ENCODE results near the gene PTTG2. TPM values are rescaled to one million over a fixed set of nuclear protein-coding genes. Genes with fewer than 3 reads are reported as not detected.

PTTG2 gene
- polyA plus RNA-seq, 1 of the 3 experiments (the other 2 are of a cell fraction) = not detected

DNA sequence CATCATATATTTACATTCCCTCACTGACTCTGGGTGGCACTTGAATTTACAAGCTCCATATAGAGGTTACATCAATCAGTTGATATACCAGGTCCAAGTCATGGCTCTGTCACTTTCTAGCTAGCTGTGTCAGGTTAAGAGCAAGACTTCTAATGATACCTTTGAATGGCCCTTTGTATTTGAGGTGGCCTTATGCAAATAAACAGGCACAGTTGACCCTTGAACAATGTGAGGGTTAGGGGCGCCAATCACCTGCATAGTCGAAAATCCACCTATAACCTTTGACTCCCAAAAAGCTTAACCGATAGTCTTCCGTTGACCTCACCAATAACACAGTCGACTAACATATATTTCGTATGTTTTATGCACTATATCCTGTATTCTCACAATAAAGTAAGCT lies 1.3 kb upstream of the PTTG2 start:
- no peaks in the 10 kb centered on the region for H3K4me1 ChIP-seq (ENCODE audit: control insufficient read depth in 1 of 2, insufficient read depth in 2 of 2, low read depth in 1 of 2, low read length in 1 of 2)
- H3K9me2 ChIP-seq = no peaks in the 10 kb centered on the region
- H3K9ac ChIP-seq = no peak overlapping the region
- no peaks in the 10 kb centered on the region for H4K20me1 ChIP-seq (ENCODE audit: insufficient read depth)
- no peaks in the 10 kb centered on the region for H3F3A ChIP-seq (replicated peaks; ENCODE audit: insufficient read depth)
- H3K27me3 ChIP-seq (ENCODE audit: insufficient read depth) = no peaks in the 10 kb centered on the region
- H3K9me3 ChIP-seq = no peaks in the 10 kb centered on the region
- no peaks in the 10 kb centered on the region for H3K36me3 ChIP-seq (replicated peaks in 1 of 2; ENCODE audit: control insufficient read depth in 1 of 2, insufficient read depth in 2 of 2, low read length in 1 of 2)
- POLR2A ChIA-PET = no interaction called here
- no peak overlapping the region for H2AFZ ChIP-seq (ENCODE audit: low read depth)
- no peak overlapping the region for H3K27ac ChIP-seq (ENCODE audit: low read depth in 2 of 2, low read length in 1 of 2)
- H3K79me2 ChIP-seq (ENCODE audit: insufficient read depth) = no peaks in the 10 kb centered on the region
- DNase-seq = no peak
- H3K4me2 ChIP-seq = no peak overlapping the region
- H3K4me3 ChIP-seq (ENCODE audit: low read depth in 2 of 2, low read length in 1 of 2) = no peak overlapping the region
- WGBS (ENCODE audit: low lambda C conversion rate) = 66% methylated on average over 6 of the region's 6 CpGs
- no peak for TF ChIP-seq EZH2phosphoT487 (IDR thresholded peaks at IDR 0.05; ENCODE audit: borderline replicate concordance, low read depth)
- no peak for TF ChIP-seq MXI1 (IDR thresholded peaks at IDR 0.05; ENCODE audit: low read depth, low read length)
- TF ChIP-seq TCF12 (IDR thresholded peaks at IDR 0.05) = no peak
- TF ChIP-seq, protein P1, sequence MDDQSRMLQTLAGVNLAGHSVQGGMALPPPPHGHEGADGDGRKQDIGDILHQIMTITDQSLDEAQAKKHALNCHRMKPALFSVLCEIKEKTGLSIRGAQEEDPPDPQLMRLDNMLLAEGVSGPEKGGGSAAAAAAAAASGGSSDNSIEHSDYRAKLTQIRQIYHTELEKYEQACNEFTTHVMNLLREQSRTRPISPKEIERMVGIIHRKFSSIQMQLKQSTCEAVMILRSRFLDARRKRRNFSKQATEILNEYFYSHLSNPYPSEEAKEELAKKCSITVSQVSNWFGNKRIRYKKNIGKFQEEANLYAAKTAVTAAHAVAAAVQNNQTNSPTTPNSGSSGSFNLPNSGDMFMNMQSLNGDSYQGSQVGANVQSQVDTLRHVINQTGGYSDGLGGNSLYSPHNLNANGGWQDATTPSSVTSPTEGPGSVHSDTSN (IDR thresholded peaks at IDR 0.05) = no peak
- TF ChIP-seq SMC3 (IDR thresholded peaks at IDR 0.05; ENCODE audit: low read depth, low read length) = no peak
- TF ChIP-seq CHD2 (IDR thresholded peaks at IDR 0.05; ENCODE audit: low read length, partially characterized antibody) = no peak
- TF ChIP-seq, protein P2, sequence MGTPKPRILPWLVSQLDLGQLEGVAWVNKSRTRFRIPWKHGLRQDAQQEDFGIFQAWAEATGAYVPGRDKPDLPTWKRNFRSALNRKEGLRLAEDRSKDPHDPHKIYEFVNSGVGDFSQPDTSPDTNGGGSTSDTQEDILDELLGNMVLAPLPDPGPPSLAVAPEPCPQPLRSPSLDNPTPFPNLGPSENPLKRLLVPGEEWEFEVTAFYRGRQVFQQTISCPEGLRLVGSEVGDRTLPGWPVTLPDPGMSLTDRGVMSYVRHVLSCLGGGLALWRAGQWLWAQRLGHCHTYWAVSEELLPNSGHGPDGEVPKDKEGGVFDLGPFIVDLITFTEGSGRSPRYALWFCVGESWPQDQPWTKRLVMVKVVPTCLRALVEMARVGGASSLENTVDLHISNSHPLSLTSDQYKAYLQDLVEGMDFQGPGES (IDR thresholded peaks at IDR 0.05; ENCODE audit: low read depth, low read length) = no peak
- CTCF ChIA-PET = interaction anchor here (0.6 kb wide), 1 partner anchor 1071 kb away, joined by 3 read pairs; no protein-coding TSS in a partner anchor

GRCh38 chr4:37960679-37961450 lies 667 bp downstream of the PTTG2 start:
- Histone ChIP-seq H3K36me3 (replicated peaks in 1 of 2; ENCODE audit: control insufficient read depth in 1 of 2, insufficient read depth in 2 of 2, low read length in 1 of 2) (no peaks in the 10 kb centered on the region), H3K4me1 (ENCODE audit: control insufficient read depth in 1 of 2, insufficient read depth in 2 of 2, low read depth in 1 of 2, low read length in 1 of 2) (no peaks in the 10 kb centered on the region; a peak in 1 of 4 replicates), H3K9ac (no peak overlapping the region), H3K79me2 (ENCODE audit: insufficient read depth) (no peaks in the 10 kb centered on the region), H3F3A (replicated peaks; ENCODE audit: insufficient read depth) (no peaks in the 10 kb centered on the region), H3K9me3 (no peaks in the 10 kb centered on the region), H3K27ac (ENCODE audit: low read depth in 2 of 2, low read length in 1 of 2) (no peak overlapping the region), H3K4me3 (ENCODE audit: low read depth in 2 of 2, low read length in 1 of 2) (no peak overlapping the region), H3K4me2 (no peak overlapping the region), H3K27me3 (ENCODE audit: insufficient read depth) (no peaks in the 10 kb centered on the region; the same call in 1 of the 2 replicates), H2AFZ (ENCODE audit: low read depth) (no peak overlapping the region), H3K9me2 (no peaks in the 10 kb centered on the region), H4K20me1 (ENCODE audit: insufficient read depth) (no peaks in the 10 kb centered on the region)
- POLR2A ChIA-PET = no interaction called here
- CTCF ChIA-PET = interaction anchor here (0.8 kb wide), 1 partner anchor 10 kb away, joined by 3 read pairs; no protein-coding TSS in a partner anchor
- WGBS (ENCODE audit: low lambda C conversion rate) = 46% methylated on average over 5 of the region's 5 CpGs
- DNase-seq = no peak
- TF ChIP-seq ELF1 (IDR thresholded peaks at IDR 0.05) (no peak), CTCF (IDR thresholded peaks at IDR 0.05) (no peak), TEAD4 (IDR thresholded peaks at IDR 0.05; ENCODE audit: borderline replicate concordance, insufficient read depth) (no peak), USF2 (IDR thresholded peaks at IDR 0.05; ENCODE audit: borderline replicate concordance, low read depth, low read length) (no peak), GATA2 (CRISPR knock-in tag; IDR thresholded peaks at IDR 0.05) (no peak), YY1 (IDR thresholded peaks at IDR 0.05; ENCODE audit: low read depth) (no peak), TCF12 (IDR thresholded peaks at IDR 0.05) (no peak), TAF1 (IDR thresholded peaks at IDR 0.05; ENCODE audit: borderline replicate concordance, low read depth, low read length) (no peak), SMC3 (IDR thresholded peaks at IDR 0.05; ENCODE audit: low read depth, low read length) (no peak), POLR2AphosphoS5 (IDR thresholded peaks at IDR 0.05; ENCODE audit: low read depth, low read length) (no peak), EZH2phosphoT487 (IDR thresholded peaks at IDR 0.05; ENCODE audit: borderline replicate concordance, low read depth) (no peak), CHD2 (IDR thresholded peaks at IDR 0.05; ENCODE audit: low read length, partially characterized antibody) (no peak), NRF1 (IDR thresholded peaks at IDR 0.05; ENCODE audit: low read depth, low read length) (no peak)
- TF ChIP-seq, protein P3, sequence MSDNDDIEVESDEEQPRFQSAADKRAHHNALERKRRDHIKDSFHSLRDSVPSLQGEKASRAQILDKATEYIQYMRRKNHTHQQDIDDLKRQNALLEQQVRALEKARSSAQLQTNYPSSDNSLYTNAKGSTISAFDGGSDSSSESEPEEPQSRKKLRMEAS (IDR thresholded peaks at IDR 0.05; ENCODE audit: low read depth) = no peak

All from SK-N-SH (cell line).